GM19467 (cell line): Measurements from ENCODE around the gene ASCL3.
"Not testable (repeated sequence)": the region's sequence is repeated elsewhere in the genome, so short reads cannot be mapped to it uniquely, and the experiment has no call there.

Experiments used
- ATAC-seq: cut with Tn5 transposase; IDR thresholded peaks from one replicate; pipeline ENCODE4 v1.9.1; 2021; ENCODE audit warnings: mild to moderate bottlenecking, moderate library complexity; ENCODE audit not compliant: unreplicated experiment

ASCL3 gene

DNA sequence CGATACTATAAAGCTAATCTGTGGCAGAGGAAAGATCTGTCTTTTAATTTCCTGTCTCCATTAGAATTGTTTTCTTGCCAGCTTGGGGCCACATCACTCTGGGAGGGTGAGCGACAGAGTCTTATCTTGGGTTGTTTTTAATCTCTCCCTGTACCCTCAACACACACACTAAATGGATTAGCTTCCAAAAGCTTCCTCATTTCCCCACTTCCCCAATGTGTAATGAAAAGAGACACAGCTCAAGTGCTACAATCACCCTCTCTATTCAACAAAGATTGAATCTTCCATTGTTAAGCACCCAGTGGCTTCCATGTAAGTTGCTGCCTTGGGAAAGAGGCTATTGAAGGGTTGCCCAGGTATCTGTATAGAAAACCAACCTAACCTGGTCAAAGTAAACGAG lies 6.1 kb upstream of the ASCL3 start:
- no peak for ATAC-seq

DNA sequence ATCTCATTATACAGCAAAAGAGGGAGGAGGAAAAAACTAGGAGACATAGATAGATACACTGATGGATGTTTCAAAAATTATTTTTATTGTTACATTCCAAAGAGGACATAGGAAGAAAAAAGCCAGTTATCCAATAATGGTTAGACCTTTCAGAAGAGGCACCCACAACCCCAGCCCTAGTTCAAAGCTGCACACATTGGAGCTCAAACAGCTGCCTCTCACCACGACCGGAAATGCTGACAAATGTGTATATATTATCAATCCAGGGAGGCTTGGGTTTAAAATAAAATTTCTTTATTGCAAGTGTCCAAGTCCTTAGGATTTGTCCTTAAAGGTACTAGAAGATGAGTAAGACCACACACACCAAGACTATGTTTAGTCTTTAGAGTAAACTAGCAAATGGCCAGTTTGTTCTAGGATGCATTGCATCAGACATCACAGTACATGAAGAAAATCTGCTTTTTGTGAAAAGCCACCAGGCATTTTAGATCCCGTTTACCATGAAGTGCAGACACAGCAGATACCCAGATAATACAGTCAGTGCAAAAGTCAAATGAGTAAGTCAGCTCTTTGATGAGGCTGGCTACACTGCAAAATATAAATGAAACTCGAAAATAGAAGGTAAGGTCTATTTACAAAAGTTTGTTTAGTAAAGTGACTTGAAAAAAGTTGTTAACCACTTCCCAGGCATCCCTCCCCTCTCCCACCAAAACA lies 4.6 kb upstream of the ASCL3 start:
- no peak for ATAC-seq

DNA sequence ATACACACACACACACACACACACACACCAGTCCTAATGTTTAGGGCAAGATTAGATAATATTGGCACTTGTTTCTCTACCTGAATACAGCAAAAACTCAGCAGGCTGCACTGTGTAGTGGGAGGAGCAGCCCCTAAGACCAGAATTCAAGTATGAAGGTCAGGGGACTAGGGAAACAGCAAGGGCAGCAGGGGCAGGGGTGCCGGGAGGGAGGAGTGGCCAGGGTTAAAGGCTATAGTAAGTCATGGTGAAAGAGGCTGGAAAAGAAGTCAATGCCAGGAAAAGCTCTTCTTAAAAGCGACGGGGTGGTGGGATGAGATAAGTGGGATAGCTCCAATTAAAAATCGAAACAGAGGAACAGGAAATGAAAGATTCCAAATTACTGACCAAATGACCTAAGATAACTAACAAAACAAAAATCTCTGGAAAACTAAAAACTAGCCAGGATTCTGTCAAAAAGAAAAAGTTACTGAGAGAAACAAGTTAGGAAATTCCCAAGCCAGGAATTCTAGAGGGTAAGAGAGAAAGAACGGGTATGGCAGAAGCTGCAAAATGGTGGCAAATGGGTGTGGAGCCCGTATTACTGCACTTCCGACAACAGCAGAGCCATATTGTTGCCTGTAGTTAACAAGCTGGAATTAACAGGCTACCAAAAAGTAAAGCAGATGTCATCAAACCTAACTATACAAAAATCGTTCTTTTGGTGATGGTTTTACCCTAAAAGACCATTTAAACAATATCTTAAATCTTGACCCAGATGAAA lies 1.3 kb downstream of the ASCL3 start:
- no peak for ATAC-seq

DNA sequence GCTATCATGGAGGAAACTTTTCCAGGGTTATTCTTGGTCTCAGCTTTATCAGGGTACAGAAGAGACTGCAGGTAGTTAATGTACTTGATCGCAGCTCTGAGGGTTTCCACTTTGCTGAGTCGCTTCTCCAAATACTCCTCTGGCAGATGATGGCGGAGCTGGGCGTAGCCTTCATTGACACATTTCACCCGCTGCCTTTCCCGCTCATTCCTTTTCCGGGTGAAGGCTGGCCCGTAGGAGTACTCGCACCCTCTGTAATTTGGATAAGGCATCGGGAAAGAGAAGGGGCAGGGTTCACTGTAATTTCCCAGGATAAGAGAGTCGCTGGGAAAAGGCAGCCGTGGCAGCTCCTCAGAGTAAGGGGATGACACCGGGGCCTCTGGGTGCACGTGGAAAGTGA lies 5.2 kb downstream of the ASCL3 start:
- ATAC-seq: no peak

DNA sequence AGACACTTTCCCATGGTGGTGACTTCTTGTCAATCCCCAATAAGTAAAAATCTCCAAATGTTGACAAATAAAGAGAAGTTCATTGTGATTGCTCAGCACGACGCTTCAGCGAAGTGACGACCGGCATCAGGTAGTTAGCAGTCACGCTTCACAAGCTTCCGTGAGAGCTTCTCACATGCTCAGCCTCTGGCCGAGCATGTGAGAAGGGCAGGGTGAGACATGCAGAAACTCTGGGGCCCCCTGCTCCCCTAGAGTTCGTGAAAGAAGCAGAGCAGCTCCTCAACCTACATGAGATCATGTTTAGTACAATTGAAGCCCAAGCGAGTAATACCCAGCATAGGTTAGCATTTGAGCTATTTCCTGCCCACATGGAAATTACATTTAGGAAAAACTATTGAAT lies 5.7 kb downstream of the ASCL3 start:
- no peak for ATAC-seq

DNA sequence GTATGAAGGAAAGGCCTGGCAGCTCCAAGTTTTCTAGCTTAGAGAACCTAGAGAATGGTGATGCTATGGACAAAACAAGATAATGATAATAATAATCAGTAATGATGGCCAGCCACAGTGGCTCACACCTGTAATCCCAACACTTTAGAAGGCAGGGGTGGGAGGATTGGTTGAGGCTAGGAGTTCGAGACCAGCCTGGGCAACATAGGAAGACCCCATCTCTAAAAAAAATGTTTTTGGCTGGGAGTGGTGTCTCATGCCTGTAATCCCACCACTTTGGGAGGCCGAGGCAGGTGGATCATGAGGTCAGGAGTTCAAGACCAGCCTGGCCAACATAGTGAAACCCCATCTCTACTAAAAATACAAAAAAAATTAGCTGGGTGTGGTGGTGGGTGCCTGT lies 7.0 kb downstream of the ASCL3 start:
- not testable (repeated sequence) for ATAC-seq

DNA sequence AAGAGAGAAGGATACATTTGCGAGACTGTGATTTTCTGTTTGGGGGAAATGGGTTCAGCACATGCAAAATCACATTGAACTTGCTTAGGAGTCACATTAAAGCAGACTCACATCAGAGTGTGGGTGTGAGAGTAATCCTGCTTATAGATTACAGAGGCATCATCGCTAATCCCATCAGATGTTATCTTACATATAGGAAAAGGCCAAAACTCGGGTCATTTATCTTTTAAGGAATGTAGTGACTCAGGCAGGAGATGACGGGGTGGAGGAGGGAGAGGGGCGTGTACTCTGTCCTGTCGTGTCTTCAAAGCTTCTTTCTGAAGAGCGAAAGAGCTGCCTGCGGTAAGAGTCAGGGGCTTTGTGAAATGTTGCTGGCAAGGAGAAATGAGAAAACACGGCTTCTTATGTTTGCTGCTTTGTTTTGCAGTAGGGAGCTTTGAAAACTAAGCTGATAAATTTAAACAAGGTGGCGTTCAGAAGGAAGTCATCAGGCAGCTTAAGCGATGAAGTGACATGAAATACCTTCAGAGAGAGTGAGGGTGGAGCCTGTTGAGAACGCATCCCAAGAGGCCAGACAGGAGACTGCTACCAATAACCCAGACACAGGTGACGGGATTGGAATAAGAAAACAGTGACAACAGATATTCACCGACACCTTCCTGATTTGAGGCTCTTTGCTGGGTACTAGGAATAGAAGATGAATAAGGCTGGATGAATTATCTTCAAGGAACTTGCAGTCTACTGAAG lies 7.9 kb downstream of the ASCL3 start:
- no peak for ATAC-seq

DNA sequence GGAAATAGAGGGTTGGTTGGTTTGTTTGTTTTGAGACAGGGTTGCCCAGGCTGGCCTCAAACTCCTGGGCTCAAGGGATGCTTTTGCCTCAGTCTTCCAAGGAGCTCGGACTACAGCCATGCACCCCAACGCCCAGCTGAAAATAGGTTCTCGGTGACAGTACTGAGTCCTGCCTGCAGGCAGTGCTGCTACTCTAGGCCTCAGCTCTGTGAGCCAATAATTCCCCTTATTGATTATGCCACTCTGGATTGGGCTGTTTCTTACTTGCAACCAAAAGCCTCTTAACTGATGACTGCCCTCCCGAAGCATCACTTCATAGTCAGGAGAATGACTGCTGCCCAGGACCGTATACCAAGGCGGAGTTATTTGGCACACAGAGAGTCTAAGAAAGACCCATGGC lies 8.9 kb downstream of the ASCL3 start:
- ATAC-seq: no peak

DNA sequence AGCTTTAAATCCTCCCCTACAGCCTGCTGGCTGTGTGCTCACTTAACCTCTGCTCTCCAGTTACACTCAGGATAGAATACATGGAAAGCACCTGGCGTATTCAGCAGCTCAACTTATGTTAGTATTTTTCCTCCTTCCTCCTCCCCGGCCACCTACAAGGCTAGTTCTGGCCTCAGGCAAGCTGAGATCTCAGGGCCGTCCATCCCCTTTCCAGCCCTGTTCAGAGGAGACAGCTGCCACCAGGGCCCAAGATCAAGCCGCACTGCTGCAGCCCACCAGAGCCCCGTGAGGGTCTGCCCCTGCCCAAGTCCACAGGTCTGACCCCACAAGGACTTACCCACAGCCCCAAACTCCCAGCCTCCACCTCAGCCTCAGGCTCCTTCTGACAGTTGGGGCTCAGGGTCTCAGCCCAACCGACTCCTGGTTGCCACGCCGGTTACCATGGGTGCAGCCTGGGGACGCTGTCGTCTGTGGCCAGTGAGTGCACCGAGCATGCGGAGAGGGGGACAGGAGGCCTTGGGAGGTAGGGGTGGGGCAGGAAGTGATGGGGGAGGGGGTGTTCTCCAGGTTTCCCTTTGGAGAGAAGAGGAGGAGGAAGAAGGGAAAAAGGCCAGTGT lies 10.1 kb downstream of the ASCL3 start, which contains the start of gene C11orf16:
C11orf16 (minus strand) TSS at position 384 of the 617 bp plus-strand sequence. CDS start 639 bp downstream, outside the sequence.
- ATAC-seq: no peak

DNA sequence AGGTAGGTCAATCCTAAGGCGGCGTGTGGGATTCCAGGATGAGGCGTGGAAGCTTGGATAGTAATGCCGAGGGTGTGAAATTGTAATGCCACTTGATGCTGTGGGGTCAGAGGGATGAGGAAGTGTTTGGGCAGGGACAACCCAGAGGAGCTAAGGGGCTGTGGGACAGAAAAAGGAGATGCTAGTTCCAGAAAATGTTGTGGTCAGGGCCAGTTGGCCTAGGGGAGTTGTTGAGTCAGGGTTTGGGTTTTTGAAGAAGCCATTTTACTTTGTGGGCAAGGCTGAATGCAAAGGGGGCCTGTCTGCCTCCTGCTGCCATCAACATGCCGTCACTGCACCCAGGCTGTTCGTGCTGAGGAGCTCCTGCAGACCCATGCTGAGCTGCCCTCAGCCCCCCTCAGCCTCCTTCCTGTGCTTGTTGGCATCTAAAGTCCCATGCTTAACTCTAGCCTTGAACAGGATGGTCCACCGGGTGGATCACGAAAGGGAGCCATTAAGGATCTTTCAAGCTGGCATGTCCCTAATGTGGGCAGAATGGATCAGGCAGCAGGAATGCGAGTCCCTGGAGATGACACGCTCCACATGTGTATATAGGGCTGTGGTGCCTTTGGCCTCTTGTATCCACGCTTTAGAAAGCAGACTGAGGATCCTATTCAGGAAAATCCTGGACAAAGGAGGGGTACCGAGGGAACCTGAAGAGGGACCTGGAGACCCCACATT lies 12.2 kb downstream of the ASCL3 start:
- no peak for ATAC-seq

DNA sequence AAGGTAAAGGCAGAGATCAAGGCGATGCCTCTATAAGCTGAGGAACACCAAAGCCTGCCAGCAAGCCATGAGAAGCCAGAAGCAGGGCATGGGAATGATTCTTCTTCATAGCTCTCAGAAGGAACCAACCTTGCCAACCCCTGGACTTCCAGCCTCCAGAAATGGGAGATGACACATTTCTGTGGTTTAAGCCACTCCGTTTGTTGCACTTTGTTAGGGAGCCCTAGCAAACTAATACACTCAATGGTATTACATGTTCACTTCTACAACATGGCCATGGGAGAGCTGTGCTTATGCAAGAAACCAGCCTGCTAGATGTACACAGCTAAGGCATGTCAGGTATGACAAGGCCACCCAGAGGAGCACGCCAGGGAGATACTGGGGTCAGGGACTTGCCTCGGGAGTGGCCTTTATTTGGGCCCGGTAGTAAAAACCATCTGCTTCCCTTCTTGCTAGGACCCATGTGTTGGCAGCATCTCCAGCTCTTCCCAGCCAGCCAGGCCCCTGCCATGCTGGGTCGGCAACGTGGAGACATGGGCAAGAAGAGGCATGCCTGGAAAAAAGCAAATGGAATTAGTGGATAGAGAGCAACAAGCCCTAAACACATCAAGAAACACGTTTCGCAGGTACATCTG lies 13.7 kb downstream of the ASCL3 start:
- no peak for ATAC-seq

DNA sequence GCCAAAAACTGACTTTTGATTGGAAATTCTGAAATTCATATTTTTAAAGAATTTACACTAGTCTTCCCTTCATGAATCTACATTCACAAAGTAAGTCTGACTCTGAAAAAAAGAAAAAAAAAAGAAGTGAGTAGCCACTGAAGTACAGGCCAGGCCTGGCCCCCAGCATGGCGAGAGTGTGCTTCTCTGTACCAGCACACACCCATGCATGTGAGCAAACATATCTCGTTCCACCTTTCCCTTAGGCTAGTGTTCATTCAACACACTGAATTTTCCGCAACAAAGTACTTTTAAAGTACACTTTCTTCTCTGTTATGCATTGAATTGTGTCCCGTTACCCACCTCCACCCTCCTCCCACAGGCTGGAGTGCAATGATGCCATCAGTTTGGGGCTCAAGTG lies 14.6 kb downstream of the ASCL3 start:
- ATAC-seq: no peak

DNA sequence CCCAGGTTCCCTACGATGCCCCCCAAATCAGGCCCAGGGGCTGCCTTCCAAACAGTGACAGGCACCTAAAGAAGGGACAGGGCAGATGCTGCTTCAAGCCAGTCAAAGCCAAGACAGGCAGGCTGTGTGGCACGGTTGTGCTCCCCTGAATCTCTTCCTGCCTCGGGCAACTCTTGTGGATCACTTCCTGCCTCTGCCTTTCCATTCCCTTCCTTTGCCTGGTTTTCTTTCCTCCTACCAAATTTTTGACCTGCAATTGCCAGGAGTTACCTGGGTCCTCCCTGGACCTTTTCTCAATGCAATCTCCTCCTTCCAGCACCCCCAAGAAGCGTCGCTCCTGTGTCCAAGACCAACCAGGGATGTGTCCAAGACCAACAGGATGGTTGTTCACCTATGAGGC lies 15.6 kb downstream of the ASCL3 start:
- ATAC-seq: no peak

DNA sequence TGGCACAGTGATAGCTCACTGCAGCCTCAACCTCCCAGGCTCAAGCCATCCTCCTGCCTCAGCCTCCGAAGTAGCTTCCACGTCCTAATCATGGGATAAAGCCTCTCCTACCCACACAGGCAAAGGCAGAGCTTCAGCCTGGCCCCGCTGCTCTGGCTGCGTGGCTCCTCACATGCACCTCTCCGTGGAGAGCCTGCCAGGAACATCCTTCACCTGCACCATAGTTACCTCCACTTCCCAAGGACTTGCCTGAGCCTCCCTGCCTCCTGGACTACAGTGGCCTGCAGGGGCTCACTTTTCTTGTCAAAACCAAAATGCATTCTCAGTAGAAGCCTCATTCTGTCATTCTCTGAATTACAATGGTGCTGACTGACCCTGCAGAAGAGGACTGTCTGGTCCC lies 16.6 kb downstream of the ASCL3 start:
- ATAC-seq: no peak

DNA sequence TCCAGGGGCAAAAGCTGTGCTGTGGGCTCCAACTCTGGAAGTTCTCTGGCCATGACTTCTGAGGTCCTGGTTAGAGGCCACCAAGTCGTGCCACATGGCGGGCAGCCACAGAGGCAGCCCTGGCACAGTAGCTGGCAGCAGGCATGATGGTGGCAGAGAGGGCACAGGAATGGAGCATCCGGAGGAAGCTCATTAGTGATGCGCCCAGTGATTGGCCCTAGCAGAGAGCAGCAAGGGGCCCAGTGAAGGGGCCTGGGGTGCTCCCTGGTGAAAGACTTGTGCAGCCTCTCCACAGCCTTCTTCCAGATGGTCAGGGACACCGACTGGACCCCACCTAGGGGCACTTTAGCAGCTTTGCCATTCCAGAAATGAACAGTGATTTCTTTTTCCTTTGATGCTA lies 17.1 kb downstream of the ASCL3 start:
- ATAC-seq: no peak

DNA sequence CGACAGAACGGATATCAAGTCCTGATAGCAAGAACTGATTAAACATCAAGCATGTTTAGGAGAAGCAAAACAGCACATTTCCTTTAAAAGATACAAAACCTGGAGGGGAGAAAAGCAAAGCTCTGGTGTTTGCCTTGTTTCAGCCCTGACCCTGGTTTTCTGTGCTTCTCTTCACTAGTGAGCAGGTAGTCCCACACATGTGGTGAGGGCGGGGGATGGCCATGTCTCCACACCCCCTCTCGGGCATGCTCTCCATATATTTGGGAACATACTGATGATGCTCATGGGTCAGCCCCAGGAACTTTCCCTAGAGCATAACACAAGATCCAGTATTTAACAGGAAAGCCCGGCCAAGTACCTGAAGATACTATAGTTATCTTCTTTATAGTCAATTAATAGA lies 20.1 kb downstream of the ASCL3 start:
- ATAC-seq: no peak

DNA sequence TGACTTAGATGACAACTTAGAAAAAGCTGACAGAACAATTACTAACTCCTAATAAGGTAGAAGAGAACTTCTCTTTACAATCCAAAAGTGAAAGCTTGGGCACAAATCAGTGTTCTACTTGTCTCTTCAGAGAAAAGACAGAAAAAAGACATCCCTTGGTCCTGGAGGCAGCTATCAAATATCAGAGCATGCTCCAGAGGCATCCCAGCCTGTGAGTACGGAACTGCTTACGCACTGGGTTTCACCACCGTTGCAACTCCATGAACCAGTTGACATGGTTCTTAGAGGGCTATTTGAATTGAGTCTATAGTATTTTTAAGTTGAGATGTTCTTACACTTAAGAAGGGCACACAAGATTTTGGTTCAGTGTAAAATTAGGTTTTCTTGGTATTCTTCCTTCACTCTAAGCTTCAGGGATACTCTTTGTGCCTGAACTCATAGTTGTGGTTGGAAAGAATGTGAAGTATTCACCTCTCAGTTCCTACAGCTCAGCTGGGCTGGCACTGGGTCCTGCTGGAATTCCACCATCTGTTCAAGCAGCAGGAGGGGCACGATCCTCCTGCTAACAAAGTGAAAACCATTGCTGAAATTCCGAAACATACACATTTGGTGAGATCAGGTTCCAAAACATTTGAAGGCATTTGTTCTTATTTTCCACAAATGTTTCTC lies 25.5 kb downstream of the ASCL3 start:
- ATAC-seq: no peak

DNA sequence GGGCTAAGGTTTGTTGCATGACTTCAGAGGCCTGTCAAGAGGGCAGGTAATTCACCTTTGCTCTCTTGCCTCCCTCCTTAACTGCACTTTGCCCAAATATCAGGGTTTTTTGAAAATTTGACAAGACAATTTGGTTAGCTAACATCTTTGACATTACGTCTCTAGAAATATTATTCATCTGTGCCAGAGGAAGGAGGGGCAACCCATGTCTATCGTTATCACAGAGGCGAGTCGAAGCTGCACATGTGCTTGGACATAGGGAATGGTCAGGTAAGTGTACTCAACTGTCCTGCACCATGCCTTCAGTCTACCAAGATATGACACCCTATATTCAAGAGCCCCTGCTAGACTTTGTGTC lies 28.2 kb downstream of the ASCL3 start:
- ATAC-seq: no peak

DNA sequence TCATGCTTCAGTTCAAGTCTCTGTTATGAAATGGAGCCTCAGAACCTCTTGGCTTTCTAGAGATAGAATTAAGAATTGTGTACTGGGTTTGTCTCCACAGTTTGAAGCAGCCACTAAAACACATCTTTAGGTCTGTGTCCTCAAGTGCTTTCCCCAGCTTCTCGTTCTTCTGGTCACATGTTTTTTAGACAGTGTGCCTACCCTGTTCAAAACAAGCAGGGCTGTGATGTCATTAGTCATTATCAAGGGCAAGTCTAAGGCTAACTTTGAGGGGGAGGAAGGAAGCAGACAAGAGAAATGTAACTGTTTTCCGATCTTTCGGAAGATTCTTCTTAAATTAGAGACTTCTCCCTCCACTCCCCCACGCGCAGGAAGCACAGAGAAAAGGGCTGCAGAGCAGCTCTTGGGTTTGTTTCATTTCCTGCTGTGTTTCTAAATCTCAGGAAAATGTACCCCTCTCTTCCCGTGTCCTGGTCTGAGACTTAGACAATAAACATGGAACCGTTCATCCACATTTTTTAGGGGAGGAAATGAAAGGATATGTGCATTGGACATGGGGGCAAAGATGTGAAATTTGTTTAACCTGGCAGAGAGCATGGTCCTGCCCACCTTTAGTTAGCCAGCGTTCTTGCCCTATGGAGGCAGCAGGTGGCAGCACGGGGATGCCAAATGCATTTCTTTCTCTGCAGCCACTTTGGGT lies 28.7 kb downstream of the ASCL3 start:
- no peak for ATAC-seq
